Nephron (organoid): Measurements from ENCODE around the gene C1QTNF4.

Source experiments
- H3K27ac Mint-ChIP-seq, 3 experiments: 2 replicates each; pipeline ENCODE4 v1.8.0; 2020; ENCODE audit warnings: mixed read lengths in 3 of 3, mild to moderate bottlenecking in 2 of 3, moderate library complexity in 1 of 3
- H3K27me3 Mint-ChIP-seq: 2 replicates; pipeline ENCODE4 v1.8.0; 2021; ENCODE audit warnings: low read depth, mild to moderate bottlenecking, moderate library complexity, mixed read lengths
- H3K36me3 Mint-ChIP-seq: 2 replicates; pipeline ENCODE4 v1.8.0; 2020; ENCODE audit warnings: low read depth, mixed read lengths
- H3K4me1 Mint-ChIP-seq: 2 replicates; pipeline ENCODE4 v1.8.0; 2020; ENCODE audit warnings: mixed read lengths
- H3K4me3 Mint-ChIP-seq, 3 experiments: 2 replicates each; pipeline ENCODE4 v1.8.0; 2020; ENCODE audit warnings: mild to moderate bottlenecking in 3 of 3, mixed read lengths in 3 of 3, moderate library complexity in 2 of 3
- H3K9me3 Mint-ChIP-seq: 2 replicates; pipeline ENCODE4 v1.8.0; 2020; ENCODE audit warnings: mixed read lengths
- CTCF ChIP-seq, 3 experiments: fragments of 200-600 bp; sonication (generic); IDR thresholded peaks; one replicate each; pipeline ENCODE4 v1.5.0; 2021; ENCODE audit warnings: antibody characterized with exemption in 3 of 3; ENCODE audit not compliant: unreplicated experiment in 3 of 3

The C1QTNF4 gene

GRCh38 chr11:47611348-47611794 lies 17.2 kb upstream of the C1QTNF4 start:
- Mint-ChIP-seq H3K4me3 (no peak overlapping the region), H3K27me3 (no peaks in the 10 kb centered on the region), H3K27ac (no peak overlapping the region), H3K9me3 (no peaks in the 10 kb centered on the region), H3K36me3 (peaks cover 13% of the 10 kb centered on the region), H3K4me1 (peaks cover 21% of the 10 kb centered on the region)
- no peak for TF ChIP-seq CTCF (IDR thresholded peaks at IDR 0.05; ENCODE audit: unreplicated experiment in 3 of 3)

- Mint-ChIP-seq H3K27me3 (no peaks in the 10 kb centered on the region), H3K36me3 (peaks cover 10% of the 10 kb centered on the region), H3K27ac (peak overlapping the region in 1 of 3 experiments; percentile 5), H3K4me3 (no peak overlapping the region), H3K9me3 (no peaks in the 10 kb centered on the region), H3K4me1 (peaks cover 29% of the 10 kb centered on the region)
- TF ChIP-seq CTCF (IDR thresholded peaks at IDR 0.05; ENCODE audit: unreplicated experiment in 3 of 3): no peak
These were observed 15.5 kb upstream of the C1QTNF4 start for GRCh38 chr11:47609675-47610074.

GRCh38 chr11:47607380-47607779 lies 13.2 kb upstream of the C1QTNF4 start:
- Mint-ChIP-seq H3K36me3 (peaks cover 10% of the 10 kb centered on the region), H3K27ac (peak overlapping the region; percentile 34 to 56 (median 55)), H3K4me1 (peaks cover 29% of the 10 kb centered on the region), H3K4me3 (peak overlapping the region in 1 of 3 experiments; percentile 22), H3K9me3 (no peaks in the 10 kb centered on the region), H3K27me3 (no peaks in the 10 kb centered on the region)
- no peak for TF ChIP-seq CTCF (IDR thresholded peaks at IDR 0.05; ENCODE audit: unreplicated experiment in 3 of 3)

DNA sequence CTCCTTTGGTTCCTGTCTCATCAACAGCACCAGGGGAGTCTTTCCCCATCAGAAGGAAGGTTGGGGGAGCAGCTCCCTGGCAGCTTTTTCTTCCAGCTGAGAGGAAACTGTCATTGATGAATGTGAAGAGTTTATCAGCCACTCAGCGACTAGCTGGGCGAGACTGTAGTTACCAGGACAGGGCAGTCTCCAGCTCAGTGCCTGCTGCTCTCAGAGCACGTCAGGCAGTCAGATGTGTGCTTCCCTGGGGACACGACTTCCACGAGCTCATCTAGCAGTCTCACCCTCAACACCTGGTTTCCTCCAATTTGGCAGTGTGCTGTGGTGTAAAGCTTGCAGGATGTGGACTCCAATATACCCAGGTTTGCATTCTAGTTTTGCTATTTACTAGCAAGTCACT lies 12.5 kb upstream of the C1QTNF4 start:
- no peak for TF ChIP-seq CTCF (IDR thresholded peaks at IDR 0.05; ENCODE audit: unreplicated experiment in 3 of 3)
- Mint-ChIP-seq H3K4me3 (no peak overlapping the region), H3K27me3 (no peaks in the 10 kb centered on the region), H3K36me3 (peaks cover 10% of the 10 kb centered on the region), H3K27ac (peak overlapping the region; percentile 34 to 56 (median 55)), H3K4me1 (peaks cover 29% of the 10 kb centered on the region), H3K9me3 (no peaks in the 10 kb centered on the region)

DNA sequence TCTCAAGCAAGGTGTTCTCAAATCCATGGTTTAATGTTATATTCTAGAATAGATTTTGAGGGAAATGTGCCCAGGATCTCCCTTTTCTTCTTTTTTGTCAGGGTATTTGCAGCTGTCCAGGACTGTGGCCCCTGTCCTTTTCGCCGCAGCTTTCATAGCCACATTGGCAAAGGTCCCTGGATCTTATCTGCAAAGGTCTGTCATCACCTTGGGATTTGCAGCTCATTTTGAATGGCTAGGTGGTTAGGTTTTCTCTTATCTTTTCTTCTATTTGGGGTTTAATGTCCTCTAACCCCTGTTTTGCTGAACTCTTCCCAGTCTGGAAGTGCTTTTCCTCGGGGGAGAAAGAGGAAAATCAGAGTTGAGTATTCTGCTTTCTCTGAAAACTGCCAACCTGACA lies 11.7 kb upstream of the C1QTNF4 start:
- H3K9me3 Mint-ChIP-seq: no peaks in the 10 kb centered on the region
- no peaks in the 10 kb centered on the region for H3K27me3 Mint-ChIP-seq
- no peak for TF ChIP-seq CTCF (IDR thresholded peaks at IDR 0.05; ENCODE audit: unreplicated experiment in 3 of 3)
- H3K27ac Mint-ChIP-seq: peak overlapping the region in 2 of 3 experiments; percentile 51 to 56
- peaks cover 10% of the 10 kb centered on the region for H3K36me3 Mint-ChIP-seq
- no peak overlapping the region for H3K4me3 Mint-ChIP-seq
- H3K4me1 Mint-ChIP-seq: peaks cover 29% of the 10 kb centered on the region

GRCh38 chr11:47603295-47603694 lies 9.1 kb upstream of the C1QTNF4 start:
- no peak for TF ChIP-seq CTCF (IDR thresholded peaks at IDR 0.05; ENCODE audit: unreplicated experiment in 3 of 3)
- H3K27ac Mint-ChIP-seq: no peak overlapping the region
- peaks cover 32% of the 10 kb centered on the region for H3K4me1 Mint-ChIP-seq
- H3K4me3 Mint-ChIP-seq: no peak overlapping the region
- H3K27me3 Mint-ChIP-seq: peaks cover 9% of the 10 kb centered on the region
- no peaks in the 10 kb centered on the region for H3K9me3 Mint-ChIP-seq
- H3K36me3 Mint-ChIP-seq: peaks cover 4% of the 10 kb centered on the region
